ENCODE measurements around the gene PRMT3. TPM values are rescaled to one million over a fixed set of nuclear protein-coding genes. Genes with fewer than 3 reads are reported as not detected.

Gene PRMT3
- total RNA-seq, 1 experiment from 2014 or later: 22.6 TPM

GRCh38 chr11:20403059-20403458, 15.5 kb downstream of the PRMT3 start:
- no peak overlapping the region for H3K27ac ChIP-seq (ENCODE audit: insufficient read length, low read depth, low read length)
- no peak overlapping the region for H3T11ph ChIP-seq (ENCODE audit: low read length)
- Mint-ChIP-seq H3K27me3 (ENCODE audit: low read depth) (no peaks in the 10 kb centered on the region), H3K4me1 (no peaks in the 10 kb centered on the region), H3K36me3 (ENCODE audit: insufficient read depth in 1 of 3, low read depth in 3 of 3) (peaks cover 1 to 41% (median 24%) of the 10 kb centered on the region in 3 experiments; a peak in 6 of 7 replicates), H3K4me3 (no peak overlapping the region), H3K9me3 (no peaks in the 10 kb centered on the region), H3K27ac (no peak overlapping the region)
- H3K4ac ChIP-seq (ENCODE audit: low read depth, low read length): no peak overlapping the region
- H2AFZ ChIP-seq (ENCODE audit: low read length): no peak overlapping the region
- H3K18ac ChIP-seq (ENCODE audit: insufficient read length, low read depth, low read length): no peak overlapping the region
- H3K23ac ChIP-seq (ENCODE audit: insufficient read length, low read depth, low read length): no peak overlapping the region
- H3K14ac ChIP-seq (ENCODE audit: insufficient read depth, low read length): no peak overlapping the region
- H2BK15ac ChIP-seq (ENCODE audit: low read depth, low read length): no peak overlapping the region
- H4K5ac ChIP-seq (ENCODE audit: insufficient read length, low read depth, low read length): no peak overlapping the region
- no peak overlapping the region for H2AK5ac ChIP-seq (ENCODE audit: insufficient read length, low read length)
- H2BK20ac ChIP-seq (ENCODE audit: low read depth, low read length, poor library complexity, severe bottlenecking): no peak overlapping the region
- H3K79me1 ChIP-seq (ENCODE audit: insufficient read depth, low read depth, low read length, poor library complexity, severe bottlenecking): no peaks in the 10 kb centered on the region
- H3K9ac ChIP-seq (ENCODE audit: extremely low read depth, insufficient read length, low read length): no peak overlapping the region
- no peak overlapping the region for H3K4me2 ChIP-seq (ENCODE audit: insufficient read depth, insufficient read length, low read length)
- DNase-seq: no peak
- no peak overlapping the region for H2BK12ac ChIP-seq (ENCODE audit: insufficient read length, low read depth, low read length)
- TF ChIP-seq, protein P1, sequence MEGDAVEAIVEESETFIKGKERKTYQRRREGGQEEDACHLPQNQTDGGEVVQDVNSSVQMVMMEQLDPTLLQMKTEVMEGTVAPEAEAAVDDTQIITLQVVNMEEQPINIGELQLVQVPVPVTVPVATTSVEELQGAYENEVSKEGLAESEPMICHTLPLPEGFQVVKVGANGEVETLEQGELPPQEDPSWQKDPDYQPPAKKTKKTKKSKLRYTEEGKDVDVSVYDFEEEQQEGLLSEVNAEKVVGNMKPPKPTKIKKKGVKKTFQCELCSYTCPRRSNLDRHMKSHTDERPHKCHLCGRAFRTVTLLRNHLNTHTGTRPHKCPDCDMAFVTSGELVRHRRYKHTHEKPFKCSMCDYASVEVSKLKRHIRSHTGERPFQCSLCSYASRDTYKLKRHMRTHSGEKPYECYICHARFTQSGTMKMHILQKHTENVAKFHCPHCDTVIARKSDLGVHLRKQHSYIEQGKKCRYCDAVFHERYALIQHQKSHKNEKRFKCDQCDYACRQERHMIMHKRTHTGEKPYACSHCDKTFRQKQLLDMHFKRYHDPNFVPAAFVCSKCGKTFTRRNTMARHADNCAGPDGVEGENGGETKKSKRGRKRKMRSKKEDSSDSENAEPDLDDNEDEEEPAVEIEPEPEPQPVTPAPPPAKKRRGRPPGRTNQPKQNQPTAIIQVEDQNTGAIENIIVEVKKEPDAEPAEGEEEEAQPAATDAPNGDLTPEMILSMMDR (conservative IDR thresholded peaks at IDR 0.05): no peak
- H4K8ac ChIP-seq (replicated peaks; ENCODE audit: insufficient read length, low read depth, low read length): no peak overlapping the region
- H3K23me2 ChIP-seq (ENCODE audit: insufficient read length, low read depth, low read length, poor library complexity, severe bottlenecking): no peaks in the 10 kb centered on the region
- H3K27me3 ChIP-seq (ENCODE audit: insufficient read depth, low read length): no peaks in the 10 kb centered on the region
- no peaks in the 10 kb centered on the region for H4K20me1 ChIP-seq (ENCODE audit: control insufficient read depth, insufficient read depth, insufficient read length)
- H4K91ac ChIP-seq (ENCODE audit: insufficient read length, low read depth, low read length): no peak overlapping the region
- H3K56ac ChIP-seq (ENCODE audit: insufficient read length, low read depth, low read length): no peak overlapping the region
- H3K9me3 ChIP-seq (ENCODE audit: control insufficient read depth, low read depth, low read length): no peaks in the 10 kb centered on the region
- H3K4me1 ChIP-seq (ENCODE audit: insufficient read depth, low read length): no peaks in the 10 kb centered on the region
- H3K79me2 ChIP-seq (ENCODE audit: insufficient read depth, low read length): no peaks in the 10 kb centered on the region
- no peak overlapping the region for H2BK120ac ChIP-seq (ENCODE audit: low read depth, low read length, poor library complexity, severe bottlenecking)
- WGBS (ENCODE audit: extremely low coverage, insufficient read length, low lambda C conversion rate): no CpG with 5 or more reads among the region's 1 CpG
- H2BK5ac ChIP-seq (ENCODE audit: insufficient read length, low read length): no peak overlapping the region
